Stimulated activated CD4-positive, alpha-beta T cell treated with anti-CD3 and anti-CD28 coated beads, Interleukin-1b, Interleukin-23, amount 100 ng/mL, for 48 hours (primary cell): ENCODE results near the gene LAMP1.
"Not testable (repeated sequence)": the region's sequence is repeated elsewhere in the genome, so short reads cannot be mapped to it uniquely, and the experiment has no call there.

Source experiments
- DNase-seq: peaks from one replicate; pipeline ENCODE4 v3.0.0-alpha.2; 2020

LAMP1 gene

DNA sequence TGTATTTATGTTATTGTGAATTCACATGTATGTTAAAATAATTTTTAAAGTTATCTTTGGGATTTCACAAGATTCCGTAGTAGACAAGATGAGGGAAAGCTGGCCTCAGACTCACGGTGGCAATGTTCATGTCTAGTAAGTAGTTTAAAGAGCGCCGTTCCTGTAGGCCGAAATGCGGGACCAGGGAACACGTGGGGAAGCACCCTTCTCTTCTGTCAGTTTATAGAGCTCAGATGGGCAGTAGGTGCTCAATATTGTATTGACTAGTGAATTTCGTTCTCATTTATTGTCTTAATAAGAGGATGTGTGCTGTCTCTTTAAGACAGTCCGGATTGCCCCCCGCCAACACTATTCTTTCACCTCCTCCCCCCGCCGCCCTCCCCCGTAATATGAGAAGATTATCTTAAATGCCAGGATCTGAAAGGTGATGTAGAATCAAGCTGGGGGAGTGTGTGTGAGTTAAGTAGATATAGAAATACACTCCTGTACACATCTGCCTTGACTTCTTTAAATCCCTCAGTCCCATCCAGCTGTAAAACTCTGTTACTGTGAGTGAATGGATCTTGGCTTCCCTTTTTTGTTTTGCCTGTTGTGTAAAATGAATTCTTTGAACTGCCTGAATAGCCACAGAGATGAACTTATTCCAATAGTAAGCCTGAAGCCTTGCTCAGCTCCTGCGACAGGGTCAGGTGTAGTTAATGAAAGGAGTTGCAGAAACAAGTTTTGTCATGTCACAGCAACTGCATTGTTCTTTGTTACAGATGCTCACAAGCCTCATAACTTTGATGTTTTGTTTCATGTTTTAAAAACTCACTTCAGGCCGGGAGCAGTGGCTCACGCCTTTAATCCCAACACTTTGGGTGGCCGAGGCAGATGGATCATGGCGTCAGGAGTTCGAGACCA, 1.3 kb downstream of the LAMP1 start:
- DNase-seq: no peak

DNA sequence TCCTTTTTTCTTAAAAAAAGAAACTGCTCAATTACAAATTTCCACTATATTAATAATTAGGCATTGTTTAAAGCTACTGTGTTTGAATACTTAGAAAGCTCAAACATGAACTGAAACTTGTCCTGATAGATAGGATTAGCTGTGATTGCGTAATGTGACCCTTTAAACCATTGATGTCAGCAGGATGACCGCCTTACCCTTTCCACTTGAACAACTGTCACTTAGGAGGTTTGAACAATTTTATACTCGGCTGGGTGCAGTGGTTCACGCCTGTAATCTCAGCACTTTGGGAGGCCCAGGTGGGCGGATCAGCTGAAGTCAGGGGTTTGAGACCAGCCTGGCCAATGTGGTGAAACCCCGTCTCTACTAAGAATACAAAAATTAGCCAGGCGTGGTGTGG, 2.9 kb downstream of the LAMP1 start:
- no peak for DNase-seq

GRCh38 chr13:113302986-113303385, 5.9 kb downstream of the LAMP1 start:
- DNase-seq: no peak

- DNase-seq: no peak
Observed at GRCh38 chr13:113304121-113304520, 7.1 kb downstream of the LAMP1 start.

GRCh38 chr13:113305208-113305607, 8.2 kb downstream of the LAMP1 start:
- DNase-seq: no peak

- no peak for DNase-seq
Observed at GRCh38 chr13:113307491-113307890, 10.5 kb downstream of the LAMP1 start.

- DNase-seq: no peak
Observed at GRCh38 chr13:113309473-113309872, 12.4 kb downstream of the LAMP1 start.

- not testable (repeated sequence) for DNase-seq
Observed at GRCh38 chr13:113314112-113314511, 17.1 kb downstream of the LAMP1 start.

GRCh38 chr13:113314895-113315470, 17.9 kb downstream of the LAMP1 start:
- not testable (repeated sequence) for DNase-seq

GRCh38 chr13:113315992-113316391, 19.0 kb downstream of the LAMP1 start:
- DNase-seq: no peak

GRCh38 chr13:113317031-113317430, 20.0 kb downstream of the LAMP1 start:
- DNase-seq: no peak

- no peak for DNase-seq
Observed at GRCh38 chr13:113318956-113319355, 21.9 kb downstream of the LAMP1 start.

GRCh38 chr13:113319371-113319770, 22.3 kb downstream of the LAMP1 start:
- no peak for DNase-seq

- DNase-seq: no peak
Observed at GRCh38 chr13:113320226-113320875, 23.3 kb downstream of the LAMP1 start.

DNA sequence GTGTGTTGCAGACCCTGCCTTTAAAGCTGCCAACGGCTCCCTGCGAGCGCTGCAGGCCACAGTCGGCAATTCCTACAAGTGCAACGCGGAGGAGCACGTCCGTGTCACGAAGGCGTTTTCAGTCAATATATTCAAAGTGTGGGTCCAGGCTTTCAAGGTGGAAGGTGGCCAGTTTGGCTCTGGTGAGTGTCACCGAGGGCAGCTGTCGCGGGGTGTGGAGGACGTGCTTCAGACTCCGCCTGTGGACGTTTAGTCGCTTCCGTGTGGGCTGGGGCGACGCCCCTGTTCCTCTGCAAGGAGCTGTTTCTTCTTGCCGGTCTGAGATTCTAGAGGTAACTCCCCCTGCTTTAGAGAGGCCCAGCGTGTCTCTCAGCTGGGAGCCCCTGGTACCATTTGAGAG, 24.5 kb downstream of the LAMP1 start:
- no peak for DNase-seq

DNA sequence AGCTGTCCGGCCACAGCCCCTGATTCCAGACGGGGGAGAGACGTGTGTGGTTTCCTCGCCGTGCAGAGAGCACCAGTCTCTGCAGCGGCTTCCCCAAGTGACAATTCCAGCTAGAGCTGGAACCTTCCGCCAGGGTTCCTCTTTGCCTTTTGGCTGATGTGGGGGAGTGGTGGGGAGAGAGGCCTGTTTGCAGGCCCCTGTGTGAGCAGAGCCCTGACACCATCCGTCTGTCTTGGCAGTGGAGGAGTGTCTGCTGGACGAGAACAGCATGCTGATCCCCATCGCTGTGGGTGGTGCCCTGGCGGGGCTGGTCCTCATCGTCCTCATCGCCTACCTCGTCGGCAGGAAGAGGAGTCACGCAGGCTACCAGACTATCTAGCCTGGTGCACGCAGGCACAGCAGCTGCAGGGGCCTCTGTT, 25.0 kb downstream of the LAMP1 start:
- no peak for DNase-seq

GRCh38 chr13:113322890-113323651, 26.0 kb downstream of the LAMP1 start:
- no peak for DNase-seq

DNA sequence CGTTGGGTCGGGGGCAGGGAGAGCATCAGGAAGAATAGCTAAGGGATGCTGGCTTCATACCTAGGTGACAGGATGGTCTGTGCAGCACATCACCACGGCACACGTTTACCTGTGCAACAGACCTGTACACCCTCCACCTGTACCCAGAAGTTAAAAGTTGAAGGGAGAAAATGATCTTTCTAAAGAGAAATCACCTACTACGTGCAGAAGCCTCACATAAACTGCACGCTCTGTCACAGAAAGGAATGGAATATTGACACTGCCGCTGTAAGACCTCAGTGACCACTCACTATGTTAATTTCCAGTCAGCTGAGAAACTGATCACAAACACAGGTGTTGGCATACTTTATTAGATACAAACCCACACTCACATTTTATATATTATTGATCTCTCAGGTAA, 26.8 kb downstream of the LAMP1 start:
- DNase-seq: no peak

DNA sequence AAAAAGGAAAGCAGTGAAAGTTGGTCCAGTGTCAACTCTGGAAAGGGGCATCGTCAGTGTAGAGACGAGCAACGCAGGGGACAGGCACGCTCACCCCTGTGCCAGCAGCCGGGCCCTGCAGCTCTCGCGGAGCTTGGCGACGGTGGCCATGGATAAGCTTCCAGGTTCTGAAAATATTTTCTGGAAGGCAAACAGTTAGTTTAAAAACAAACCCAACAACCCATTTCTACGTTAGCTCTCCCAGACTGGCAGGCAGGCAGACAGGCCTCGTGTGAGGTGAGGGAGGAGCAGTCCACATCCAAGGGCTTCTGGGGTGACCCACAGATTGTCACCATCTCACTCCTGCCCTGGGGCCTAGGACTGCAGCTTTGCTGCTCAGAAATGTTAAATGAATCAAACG, 27.4 kb downstream of the LAMP1 start:
- no peak for DNase-seq

- no peak for DNase-seq
Observed at GRCh38 chr13:113325779-113326178, 28.7 kb downstream of the LAMP1 start.

DNA sequence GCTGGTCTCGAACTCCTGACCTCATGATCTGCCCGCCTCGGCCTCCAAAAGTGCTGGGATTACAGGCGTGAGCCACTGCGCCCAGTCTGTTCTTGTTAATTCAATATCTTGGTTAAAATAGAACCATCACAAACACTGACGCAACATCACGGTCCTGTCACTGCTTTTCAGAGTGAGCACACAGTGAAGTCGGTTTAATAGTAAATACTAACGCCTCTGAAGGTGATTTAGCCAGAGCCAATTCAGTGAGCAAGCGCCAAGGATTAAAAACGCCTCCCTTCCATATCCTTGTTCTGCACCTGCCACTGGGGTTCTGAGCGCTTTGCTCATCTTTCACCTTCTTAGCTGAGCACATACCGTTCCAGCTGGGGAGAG, 30.3 kb downstream of the LAMP1 start:
- no peak for DNase-seq

DNA sequence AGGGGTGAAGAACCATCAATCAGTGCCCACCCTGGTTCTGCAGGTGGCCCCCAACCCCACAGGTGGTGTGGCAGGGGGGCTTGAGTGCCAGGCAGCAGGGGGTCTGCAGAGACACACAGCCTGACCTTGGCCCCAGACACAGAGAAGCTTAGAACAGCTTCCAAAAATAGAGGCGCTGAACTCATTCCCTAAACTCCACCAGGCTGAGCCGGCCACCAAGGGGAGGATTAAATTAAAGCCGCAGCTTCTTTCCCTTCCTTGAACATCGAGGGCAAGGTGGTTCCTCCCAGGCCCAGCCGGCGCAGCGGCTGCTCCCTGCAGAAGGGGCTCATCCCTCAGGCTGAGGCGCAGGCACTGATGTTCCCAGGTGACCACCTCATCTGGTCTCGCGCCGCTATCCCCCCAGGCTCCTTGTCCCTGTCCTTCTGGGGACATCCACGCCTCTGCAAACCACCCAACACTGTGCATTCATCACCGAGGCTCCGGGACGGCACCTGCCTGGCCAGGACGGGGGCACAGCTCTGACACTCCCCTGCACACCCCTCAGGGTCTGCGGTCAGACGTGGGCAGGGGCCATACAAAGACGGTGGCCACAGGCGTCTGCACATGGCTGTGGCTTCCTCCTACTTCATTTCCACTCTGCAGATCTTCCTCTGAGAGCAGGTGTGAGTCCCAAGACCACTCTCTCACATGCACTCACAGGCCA, 30.9 kb downstream of the LAMP1 start:
- no peak for DNase-seq

GRCh38 chr13:113328851-113329250, 31.8 kb downstream of the LAMP1 start:
- no peak for DNase-seq
